GM19193 (cell line): ENCODE measurements around the gene H6PD.

Source experiments
- POLR2A ChIP-seq: IDR thresholded peaks from 4 replicates; pipeline ENCODE4 v1.6.1; 2011; ENCODE audit not compliant: insufficient read depth, insufficient read length; ENCODE audit errors: extremely low read depth

Gene H6PD, protein sequence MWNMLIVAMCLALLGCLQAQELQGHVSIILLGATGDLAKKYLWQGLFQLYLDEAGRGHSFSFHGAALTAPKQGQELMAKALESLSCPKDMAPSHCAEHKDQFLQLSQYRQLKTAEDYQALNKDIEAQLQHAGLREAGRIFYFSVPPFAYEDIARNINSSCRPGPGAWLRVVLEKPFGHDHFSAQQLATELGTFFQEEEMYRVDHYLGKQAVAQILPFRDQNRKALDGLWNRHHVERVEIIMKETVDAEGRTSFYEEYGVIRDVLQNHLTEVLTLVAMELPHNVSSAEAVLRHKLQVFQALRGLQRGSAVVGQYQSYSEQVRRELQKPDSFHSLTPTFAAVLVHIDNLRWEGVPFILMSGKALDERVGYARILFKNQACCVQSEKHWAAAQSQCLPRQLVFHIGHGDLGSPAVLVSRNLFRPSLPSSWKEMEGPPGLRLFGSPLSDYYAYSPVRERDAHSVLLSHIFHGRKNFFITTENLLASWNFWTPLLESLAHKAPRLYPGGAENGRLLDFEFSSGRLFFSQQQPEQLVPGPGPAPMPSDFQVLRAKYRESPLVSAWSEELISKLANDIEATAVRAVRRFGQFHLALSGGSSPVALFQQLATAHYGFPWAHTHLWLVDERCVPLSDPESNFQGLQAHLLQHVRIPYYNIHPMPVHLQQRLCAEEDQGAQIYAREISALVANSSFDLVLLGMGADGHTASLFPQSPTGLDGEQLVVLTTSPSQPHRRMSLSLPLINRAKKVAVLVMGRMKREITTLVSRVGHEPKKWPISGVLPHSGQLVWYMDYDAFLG

DNA sequence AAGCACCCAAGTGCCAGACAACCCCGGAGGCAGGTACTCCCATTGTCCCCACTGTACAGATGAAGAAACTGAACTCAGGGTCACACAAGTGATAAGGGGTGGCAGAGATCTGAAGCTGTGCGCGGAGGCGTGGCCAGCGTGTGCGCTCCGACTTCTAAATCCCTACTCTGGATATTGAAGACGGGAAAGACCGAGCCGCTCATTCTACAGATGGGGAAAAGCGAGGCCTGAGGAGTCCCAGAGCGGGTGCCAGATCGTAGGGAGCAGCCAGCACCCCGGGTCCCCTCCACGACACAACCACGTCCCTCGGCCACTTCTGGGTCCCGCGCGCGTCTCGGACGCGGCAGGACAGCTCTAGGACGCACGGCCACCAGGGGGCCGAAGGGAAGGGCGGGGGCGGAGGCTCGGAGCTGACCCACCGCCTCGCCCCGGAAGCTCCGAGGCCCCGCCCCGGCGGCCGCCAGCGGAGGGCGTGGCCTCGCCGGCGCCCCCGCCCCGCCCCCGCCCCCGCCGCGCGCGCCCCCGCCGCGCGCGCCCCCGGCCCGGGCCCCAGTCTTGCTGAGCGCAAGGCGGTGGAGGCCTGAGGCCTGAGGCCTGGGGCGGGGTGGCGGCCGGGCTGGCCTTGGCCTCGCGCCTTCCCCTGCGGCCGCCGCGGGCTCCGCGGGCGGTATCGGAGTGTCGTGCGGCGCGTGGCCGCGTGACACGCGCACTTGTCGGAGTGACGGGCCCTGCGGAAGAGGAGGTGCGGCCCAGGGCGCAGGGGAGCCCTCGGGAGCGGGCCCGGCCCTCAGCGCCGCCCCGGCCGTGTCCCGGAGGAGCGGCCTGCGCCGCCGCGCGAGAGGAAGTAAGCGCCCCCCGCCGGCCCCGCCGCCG is at the start of gene H6PD:
Gene H6PD, plus strand, starts transcription at position 552 of the 873 bp plus-strand sequence. CDS start 10,161 bp downstream, outside the sequence.
- peak; percentile 96 for TF ChIP-seq POLR2A

DNA sequence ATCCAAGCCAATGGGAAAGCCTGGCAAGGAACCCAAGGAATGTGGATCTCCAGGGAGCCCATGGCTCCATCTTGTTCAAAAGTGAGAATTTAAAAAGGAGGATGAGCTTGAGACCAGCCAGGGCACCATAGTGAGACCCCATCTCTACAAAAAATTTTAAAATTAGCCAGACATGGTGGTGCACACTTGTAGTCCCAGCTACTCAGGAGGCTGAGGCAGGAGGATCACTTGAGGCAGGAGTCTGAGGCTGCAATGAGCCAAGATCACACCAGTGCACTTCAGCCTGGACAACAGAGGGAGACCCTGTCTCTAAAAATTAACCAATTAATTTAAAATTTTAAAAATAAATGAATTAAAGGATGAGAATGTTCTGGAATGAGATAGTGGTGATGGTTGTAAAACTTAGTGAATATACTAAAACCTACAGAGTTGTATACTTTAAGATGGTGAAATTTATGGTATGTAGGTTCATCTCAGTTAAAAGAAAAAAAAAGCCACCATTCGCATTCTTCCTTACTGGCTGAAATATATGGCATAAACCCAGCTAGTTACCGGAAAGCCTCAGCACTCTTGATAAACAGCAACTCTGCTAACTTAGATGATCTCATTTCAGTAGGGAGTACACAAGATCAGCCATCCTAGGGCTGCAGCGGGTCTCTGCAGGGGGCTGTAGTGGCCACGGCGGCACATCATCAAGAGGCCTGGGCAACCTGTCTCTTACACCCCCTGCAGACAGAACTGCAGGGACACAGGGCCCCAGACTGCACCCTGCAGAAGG is 48.3 kb upstream of the H6PD start:
- no peak for TF ChIP-seq POLR2A

DNA sequence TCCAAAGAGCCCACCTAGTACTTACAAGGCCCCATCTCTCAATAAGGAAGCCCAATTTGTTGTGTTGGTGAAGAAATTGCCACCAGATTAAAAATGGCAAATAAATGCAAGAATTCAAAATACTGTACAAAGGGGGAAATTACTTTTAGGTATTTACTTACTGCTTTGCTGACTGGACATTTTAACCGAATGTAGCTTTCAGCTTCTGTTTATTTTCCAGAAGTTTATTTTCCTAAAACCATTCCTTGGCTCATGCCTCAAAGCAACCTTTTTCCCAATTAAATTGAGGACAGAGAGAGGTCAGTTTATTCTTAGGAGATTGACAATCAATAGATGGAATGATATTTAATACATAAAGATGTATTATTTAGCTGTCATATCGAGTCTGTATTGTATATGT is 47.6 kb upstream of the H6PD start:
- TF ChIP-seq POLR2A, result no peak

DNA sequence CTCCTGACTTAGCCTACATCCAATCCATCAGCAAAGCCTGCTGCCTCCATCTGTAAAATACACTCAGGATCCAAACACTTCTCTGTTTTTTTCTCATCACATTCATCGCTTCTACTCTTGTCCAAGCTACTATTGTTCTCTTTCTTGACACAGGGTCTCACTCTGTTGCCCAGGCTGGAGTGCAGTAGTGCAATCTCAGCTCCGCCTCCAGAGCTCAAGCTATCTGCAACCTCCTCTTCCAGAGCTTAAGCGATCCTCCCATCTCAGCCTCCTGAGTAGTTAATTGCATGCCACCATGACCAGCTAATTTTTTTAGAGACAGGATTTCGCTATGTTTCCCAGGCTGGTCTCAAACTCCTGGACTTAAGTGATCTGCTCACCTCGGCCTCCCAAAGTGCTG is 44.3 kb upstream of the H6PD start:
- TF ChIP-seq POLR2A, result no peak

DNA sequence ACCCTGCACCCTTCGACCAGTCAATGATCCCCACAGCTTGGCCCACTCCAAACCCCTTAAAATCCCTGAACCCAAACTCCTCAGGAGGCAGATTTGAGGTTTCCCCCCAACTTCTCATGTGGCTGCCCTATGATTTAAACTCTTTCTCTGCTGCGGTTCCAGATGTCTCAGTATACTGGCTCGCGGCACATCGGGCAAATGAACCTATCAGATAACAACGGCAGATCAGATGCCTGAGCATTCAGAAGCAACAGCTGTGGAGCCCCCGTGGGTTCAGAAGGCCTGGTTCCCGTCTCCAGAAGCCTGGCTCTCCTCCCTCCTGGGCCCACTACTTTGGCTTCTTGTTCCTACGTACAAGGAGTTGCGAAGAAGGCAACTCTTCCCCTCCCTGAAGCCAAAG is 43.3 kb upstream of the H6PD start:
- no peak for TF ChIP-seq POLR2A

DNA sequence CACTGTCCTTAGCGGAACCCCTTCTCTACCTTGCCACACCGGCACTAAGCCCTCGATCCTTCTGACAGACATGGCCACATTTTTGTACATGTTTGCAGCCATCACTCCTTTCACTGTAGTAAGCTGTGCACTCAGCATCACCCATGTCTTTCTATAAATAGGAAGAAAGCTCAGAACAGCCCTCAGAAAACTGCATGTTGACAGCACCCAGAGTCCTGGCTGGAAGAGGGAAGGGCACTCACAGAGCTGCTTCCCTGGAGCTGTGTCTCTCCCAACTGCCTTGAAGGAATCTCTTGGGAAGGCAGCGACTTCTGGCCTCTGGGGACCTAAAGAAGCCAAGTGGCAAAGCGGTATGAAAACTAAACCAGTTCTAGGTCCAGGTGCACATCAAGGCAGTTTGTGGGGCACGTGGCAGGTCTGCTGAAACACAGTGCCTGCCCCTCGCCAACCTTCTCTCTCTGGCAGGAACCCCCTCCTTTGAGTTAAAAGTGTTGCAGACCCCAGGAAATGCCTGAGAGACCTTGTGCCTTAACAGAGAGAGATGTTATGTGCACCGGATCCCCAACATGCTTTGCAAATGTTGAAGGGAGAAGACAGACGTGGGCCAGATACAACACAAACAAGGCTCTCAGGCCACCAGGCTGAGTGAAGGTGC is 41.9 kb upstream of the H6PD start:
- no peak for TF ChIP-seq POLR2A

DNA sequence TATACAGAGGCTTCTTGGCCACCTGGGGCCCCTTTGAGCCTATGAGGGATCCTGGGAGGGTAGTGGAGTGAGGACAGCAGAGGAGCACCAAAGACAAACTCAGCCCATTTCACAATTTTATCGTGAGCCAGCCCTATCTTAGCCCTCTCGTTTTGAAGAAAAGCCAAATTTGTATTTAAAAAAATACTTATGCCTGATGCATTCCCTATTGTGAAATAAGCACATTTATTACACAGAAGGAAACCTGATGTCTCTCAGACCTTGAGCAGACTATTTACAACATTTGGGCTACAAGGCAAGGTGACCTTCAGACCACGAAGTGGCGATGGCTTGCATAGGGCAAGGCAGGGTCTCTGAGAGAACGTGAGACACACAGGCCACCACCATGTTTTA is 41.3 kb upstream of the H6PD start:
- no peak for TF ChIP-seq POLR2A

DNA sequence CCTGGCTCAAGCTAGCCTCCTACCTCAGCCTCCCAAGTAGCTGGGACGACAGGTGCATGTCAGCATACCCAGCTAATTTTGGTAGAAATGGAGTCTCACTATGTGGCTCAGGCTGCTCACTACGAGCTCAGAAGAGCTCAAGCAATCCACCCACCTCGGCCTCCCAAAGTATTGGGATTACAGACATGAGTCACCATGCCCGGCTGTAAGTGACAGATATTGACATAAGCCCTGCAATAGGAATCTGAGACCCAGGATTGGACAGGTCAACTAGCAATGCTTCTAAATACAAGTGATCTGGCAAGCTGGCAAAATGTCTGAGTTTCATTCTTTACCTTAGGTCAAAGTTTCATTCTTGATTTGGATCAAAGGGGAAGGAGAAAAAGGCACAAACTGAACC is 40.5 kb upstream of the H6PD start:
- no peak for TF ChIP-seq POLR2A

DNA sequence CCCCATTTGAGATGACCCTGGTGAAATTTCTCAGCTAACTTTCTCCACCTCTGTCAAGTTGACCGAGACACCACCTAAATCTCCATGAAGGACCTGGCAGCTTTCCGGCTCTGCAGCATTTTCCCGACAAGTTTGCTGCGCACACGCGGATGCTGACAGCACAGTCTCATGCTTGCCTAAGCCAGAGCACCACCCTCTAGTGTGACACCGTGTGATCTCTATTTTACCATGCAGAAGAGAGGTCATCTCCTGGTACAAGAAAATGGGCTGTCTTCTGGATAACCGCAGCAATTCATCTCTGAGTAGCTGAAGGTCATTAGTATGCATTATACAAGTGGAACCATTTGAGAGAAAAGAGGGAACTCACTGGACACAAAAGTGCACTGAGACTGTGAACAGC is 38.9 kb upstream of the H6PD start:
- TF ChIP-seq POLR2A, result no peak

DNA sequence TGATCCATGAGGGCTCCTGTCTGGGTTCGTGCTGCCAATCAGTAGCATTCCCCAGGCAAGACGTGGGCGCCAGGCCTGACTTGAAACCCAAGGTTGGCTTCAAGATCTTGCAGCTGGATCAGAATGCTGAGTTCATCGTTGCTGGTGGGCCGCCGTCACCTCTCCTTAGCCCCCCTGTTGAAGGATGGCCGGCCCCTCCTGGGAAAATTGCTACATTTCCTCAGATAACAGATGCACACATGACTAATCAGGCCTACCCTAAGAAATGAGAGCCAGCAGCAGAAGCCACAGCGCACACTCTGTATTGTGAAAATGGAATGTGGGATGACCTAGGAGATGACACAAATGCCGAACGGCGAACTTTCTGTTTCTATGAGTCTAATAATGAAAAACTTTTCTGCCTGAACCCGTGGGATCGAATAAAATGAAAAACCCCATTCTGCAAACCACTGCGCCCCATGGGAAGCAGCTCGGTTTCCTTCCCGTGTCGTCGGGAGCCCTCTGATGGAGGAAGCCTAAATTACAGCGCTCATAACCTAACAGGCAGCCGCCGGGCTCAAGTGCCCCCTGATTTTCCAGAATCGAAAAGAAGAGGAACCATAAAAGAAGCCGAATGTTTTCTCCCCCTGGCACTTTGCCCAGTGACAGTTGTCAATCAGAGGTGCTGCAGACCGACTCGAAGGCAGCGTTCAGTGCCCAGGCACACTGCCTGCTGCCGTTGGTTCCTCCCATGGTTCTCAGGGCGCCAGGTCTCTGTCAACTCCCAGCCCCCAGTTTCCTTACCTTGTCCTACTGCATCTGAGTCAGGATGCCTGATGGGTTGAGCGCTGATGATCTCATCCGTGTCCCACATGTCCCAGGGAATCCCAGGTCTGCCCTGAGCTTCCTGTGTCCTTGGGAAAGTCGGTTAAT is 38.2 kb upstream of the H6PD start:
- no peak for TF ChIP-seq POLR2A

DNA sequence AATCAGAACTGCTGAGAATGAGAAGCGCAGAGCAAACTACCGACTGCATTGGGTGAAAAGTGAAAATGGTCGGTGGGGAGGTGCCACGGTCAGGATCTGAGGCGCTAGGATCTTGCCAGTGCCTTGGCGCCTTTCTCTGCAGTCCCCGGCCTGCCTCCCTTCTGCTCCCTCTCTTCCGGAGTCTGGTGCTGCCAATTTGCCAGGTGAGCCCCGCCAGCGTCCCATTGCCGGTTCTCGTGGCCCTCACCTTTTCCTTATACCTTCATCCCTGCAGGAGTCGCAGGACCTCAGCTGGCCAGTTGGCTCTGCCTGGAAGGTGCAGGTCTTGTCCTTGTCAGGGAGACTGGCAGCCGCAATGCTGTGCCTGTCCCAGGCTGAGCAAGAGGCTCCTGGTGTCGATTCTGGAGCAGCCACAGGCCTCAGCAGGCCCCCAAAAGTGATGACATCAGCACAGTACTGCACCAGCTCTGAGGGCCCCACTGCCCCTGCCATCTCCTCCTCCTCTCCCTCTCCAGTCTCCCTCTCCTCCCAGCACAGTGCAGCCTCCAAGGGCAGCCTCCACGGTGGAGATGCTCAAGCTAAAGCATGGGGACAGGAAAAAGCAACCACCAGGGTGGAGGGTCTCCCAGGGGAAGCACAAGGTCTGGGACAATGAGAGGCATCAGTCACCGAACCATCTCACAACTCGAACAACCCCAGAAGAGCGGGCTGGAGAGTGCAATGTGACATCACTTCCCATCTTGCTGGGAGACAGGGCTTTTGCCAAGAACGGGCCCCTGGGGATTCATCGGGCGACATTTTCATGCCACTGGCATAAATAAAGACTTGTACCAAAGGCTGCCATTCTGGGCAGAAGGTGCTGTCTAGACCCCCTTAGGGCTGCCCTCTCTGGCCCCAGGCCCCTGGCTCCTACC is 37.1 kb upstream of the H6PD start:
- TF ChIP-seq POLR2A, result no peak

DNA sequence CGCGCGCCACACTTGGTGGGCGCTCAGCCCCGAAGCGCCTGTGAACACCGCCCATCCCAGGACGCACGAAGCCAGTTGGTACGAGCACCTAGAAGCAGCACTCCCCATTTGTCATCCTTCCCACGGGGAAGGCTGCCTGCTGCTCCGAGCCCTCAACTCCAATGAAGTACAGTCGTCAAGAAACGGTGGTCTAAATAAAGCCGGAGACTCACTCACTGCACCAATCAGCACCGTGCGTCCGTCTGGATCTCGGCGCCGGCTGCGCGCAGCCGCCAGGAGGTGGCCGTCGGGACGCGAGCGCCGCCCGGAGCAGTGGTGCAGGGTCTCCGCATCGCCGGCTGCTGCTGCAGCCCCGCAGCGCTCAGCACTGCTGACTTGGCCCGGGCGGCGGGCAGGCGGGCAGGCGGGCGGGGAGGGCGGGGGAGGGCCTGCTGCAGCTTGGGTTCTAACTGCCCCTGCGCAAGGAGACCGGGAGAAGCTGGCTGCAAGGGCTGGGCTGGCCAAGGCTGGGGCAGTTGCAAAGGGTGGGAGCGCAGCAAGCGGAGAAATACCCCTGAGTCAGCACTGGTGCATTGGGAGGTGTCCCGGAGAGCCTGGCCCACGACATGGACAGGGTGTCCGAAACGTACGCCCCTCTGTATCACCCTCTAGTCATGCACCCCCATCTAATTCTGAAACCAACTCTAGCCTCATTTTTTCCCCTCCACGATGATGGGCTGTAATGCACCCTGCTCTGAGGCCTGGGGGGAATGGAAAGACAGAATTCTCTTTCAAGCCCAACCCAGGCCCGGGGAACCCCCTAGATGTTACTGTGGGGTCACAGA is 35.8 kb upstream of the H6PD start:
- no peak for TF ChIP-seq POLR2A

DNA sequence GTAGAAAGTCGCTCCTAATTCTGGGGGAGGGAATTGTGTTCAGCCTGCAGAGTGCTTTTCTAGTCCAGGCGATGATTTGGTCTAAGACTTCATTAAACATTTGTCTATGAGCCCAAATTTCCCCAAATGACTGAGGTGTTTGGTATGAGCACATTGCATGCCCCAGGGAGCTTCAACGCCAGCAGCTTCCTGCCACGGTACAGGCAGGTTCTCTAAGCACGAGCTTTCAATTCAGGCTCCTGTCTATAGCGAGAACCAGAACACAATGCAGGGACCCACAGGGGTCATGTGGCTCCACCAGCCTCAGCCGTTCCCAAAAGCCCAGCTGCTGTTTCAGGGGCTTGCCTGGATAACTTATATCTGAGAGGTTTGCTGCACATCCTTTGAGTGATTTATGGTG is 34.1 kb upstream of the H6PD start:
- no peak for TF ChIP-seq POLR2A
